ENCODE data around the gene KCND2. TPM values are rescaled to one million over a fixed set of nuclear protein-coding genes. Genes with fewer than 3 reads are reported as not detected.

Gene KCND2
- total and polyA plus RNA-seq, 2 donors from 2014 or later = 0.19 TPM; not detected in 1

DNA sequence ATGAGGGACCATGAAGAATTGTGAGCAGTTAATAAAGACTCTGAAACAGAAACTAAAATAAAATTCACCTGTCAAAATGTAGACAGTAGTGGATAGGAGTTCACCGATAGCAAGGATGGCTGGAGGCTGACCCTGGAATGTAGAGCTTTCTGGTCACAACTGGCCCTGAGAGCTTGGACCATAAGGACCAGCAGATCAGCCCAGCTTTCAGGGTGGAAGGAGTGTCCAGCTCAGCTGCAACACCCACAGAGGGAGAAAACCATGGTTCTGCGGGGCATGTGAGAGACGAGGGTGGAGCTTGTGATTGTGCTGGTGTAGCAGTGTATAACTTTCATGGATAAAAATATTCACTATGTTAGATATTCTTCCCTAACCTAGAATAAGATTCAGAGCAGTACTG is 199.9 kb downstream of the KCND2 start:
- no peak overlapping the region for H3K9ac ChIP-seq (ENCODE audit: low read length in 3 of 3)
- no peaks in the 10 kb centered on the region for H3K36me3 ChIP-seq (ENCODE audit: control insufficient read depth in 2 of 3, insufficient read depth in 3 of 3, low read length in 3 of 3)
- H3K4me1 ChIP-seq (ENCODE audit: control insufficient read depth in 2 of 3, insufficient read depth in 2 of 3, low read depth in 1 of 3, low read length in 3 of 3) = no peaks in the 10 kb centered on the region
- no peaks in the 10 kb centered on the region for H3K9me3 ChIP-seq (ENCODE audit: control insufficient read depth in 2 of 3, insufficient read depth in 1 of 3, low read length in 3 of 3)
- DNase-seq (no peak), FAIRE-seq (no peak)
- no peak overlapping the region for H3K27ac ChIP-seq (ENCODE audit: low read depth in 2 of 2, low read length in 2 of 2)
- TF ChIP-seq, protein P1, sequence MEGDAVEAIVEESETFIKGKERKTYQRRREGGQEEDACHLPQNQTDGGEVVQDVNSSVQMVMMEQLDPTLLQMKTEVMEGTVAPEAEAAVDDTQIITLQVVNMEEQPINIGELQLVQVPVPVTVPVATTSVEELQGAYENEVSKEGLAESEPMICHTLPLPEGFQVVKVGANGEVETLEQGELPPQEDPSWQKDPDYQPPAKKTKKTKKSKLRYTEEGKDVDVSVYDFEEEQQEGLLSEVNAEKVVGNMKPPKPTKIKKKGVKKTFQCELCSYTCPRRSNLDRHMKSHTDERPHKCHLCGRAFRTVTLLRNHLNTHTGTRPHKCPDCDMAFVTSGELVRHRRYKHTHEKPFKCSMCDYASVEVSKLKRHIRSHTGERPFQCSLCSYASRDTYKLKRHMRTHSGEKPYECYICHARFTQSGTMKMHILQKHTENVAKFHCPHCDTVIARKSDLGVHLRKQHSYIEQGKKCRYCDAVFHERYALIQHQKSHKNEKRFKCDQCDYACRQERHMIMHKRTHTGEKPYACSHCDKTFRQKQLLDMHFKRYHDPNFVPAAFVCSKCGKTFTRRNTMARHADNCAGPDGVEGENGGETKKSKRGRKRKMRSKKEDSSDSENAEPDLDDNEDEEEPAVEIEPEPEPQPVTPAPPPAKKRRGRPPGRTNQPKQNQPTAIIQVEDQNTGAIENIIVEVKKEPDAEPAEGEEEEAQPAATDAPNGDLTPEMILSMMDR (IDR thresholded peaks at IDR 0.05; ENCODE audit: borderline replicate concordance, extremely low read depth, insufficient read depth) = no peak
- H3K27me3 ChIP-seq (ENCODE audit: control insufficient read depth, insufficient read depth, low read length) = no peaks in the 10 kb centered on the region
- no peak overlapping the region for H3K4me3 ChIP-seq (ENCODE audit: low read length in 3 of 3)
- intact Hi-C loops (cut with DNase I) = no loop called here

DNA sequence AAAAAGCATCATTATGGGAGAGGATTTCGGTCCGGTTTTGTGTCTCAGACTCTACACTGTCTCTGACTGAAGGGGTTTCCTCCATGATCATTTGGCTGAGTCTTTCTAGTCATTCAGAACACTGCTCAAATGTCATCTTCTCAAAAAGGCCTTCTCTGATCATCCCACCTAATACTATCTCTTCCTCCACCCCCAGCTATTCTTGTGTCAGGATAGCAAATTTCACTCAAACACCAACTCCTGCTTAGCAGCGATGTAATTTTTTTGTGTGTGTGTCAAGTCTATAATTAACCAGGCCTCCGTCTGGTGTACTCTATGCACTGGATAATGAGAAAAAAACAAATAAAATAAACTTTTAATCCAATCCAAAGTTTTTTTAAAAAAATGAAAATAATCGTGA is 200.4 kb downstream of the KCND2 start:
- intact Hi-C loops (cut with DNase I) = no loop called here
- Histone ChIP-seq H3K4me3 (ENCODE audit: low read length in 3 of 3) (no peak overlapping the region), H3K36me3 (ENCODE audit: control insufficient read depth in 2 of 3, insufficient read depth in 3 of 3, low read length in 3 of 3) (no peaks in the 10 kb centered on the region), H3K4me1 (ENCODE audit: control insufficient read depth in 2 of 3, insufficient read depth in 2 of 3, low read depth in 1 of 3, low read length in 3 of 3) (no peaks in the 10 kb centered on the region), H3K9ac (ENCODE audit: low read length in 3 of 3) (no peak overlapping the region), H3K27ac (ENCODE audit: low read depth in 2 of 2, low read length in 2 of 2) (no peak overlapping the region), H3K27me3 (ENCODE audit: control insufficient read depth, insufficient read depth, low read length) (no peaks in the 10 kb centered on the region), H3K9me3 (ENCODE audit: control insufficient read depth in 2 of 3, insufficient read depth in 1 of 3, low read length in 3 of 3) (no peaks in the 10 kb centered on the region)
- no peak for FAIRE-seq
- TF ChIP-seq, protein P1 (IDR thresholded peaks at IDR 0.05; ENCODE audit: borderline replicate concordance, extremely low read depth, insufficient read depth) = no peak
- no peak for DNase-seq

GRCh38 chr7:120475994-120476393 is 203.0 kb downstream of the KCND2 start:
- Histone ChIP-seq H3K4me3 (ENCODE audit: low read length in 3 of 3) (no peak overlapping the region), H3K27ac (ENCODE audit: low read depth in 2 of 2, low read length in 2 of 2) (no peak overlapping the region), H3K9me3 (ENCODE audit: control insufficient read depth in 2 of 3, insufficient read depth in 1 of 3, low read length in 3 of 3) (no peaks in the 10 kb centered on the region), H3K27me3 (ENCODE audit: control insufficient read depth, insufficient read depth, low read length) (no peaks in the 10 kb centered on the region), H3K9ac (ENCODE audit: low read length in 3 of 3) (no peak overlapping the region), H3K4me1 (ENCODE audit: control insufficient read depth in 2 of 3, insufficient read depth in 2 of 3, low read depth in 1 of 3, low read length in 3 of 3) (no peaks in the 10 kb centered on the region), H3K36me3 (ENCODE audit: control insufficient read depth in 2 of 3, insufficient read depth in 3 of 3, low read length in 3 of 3) (no peaks in the 10 kb centered on the region)
- DNase-seq (no peak), FAIRE-seq (no peak)
- intact Hi-C loops (cut with DNase I) = no loop called here
- TF ChIP-seq, protein P1 (IDR thresholded peaks at IDR 0.05; ENCODE audit: borderline replicate concordance, extremely low read depth, insufficient read depth) = no peak

GRCh38 chr7:120480472-120480871 is 207.5 kb downstream of the KCND2 start:
- no peaks in the 10 kb centered on the region for H3K9me3 ChIP-seq (ENCODE audit: control insufficient read depth in 2 of 3, insufficient read depth in 1 of 3, low read length in 3 of 3)
- TF ChIP-seq, protein P1 (IDR thresholded peaks at IDR 0.05; ENCODE audit: borderline replicate concordance, extremely low read depth, insufficient read depth) = no peak
- FAIRE-seq (no peak), DNase-seq (no peak)
- no peaks in the 10 kb centered on the region for H3K4me1 ChIP-seq (ENCODE audit: control insufficient read depth in 2 of 3, insufficient read depth in 2 of 3, low read depth in 1 of 3, low read length in 3 of 3)
- no peaks in the 10 kb centered on the region for H3K27me3 ChIP-seq (ENCODE audit: control insufficient read depth, insufficient read depth, low read length)
- no peak overlapping the region for H3K27ac ChIP-seq (ENCODE audit: low read depth in 2 of 2, low read length in 2 of 2)
- H3K9ac ChIP-seq (ENCODE audit: low read length in 3 of 3) = no peak overlapping the region
- no peaks in the 10 kb centered on the region for H3K36me3 ChIP-seq (ENCODE audit: control insufficient read depth in 2 of 3, insufficient read depth in 3 of 3, low read length in 3 of 3)
- intact Hi-C loops (cut with DNase I) = no loop called here
- no peak overlapping the region for H3K4me3 ChIP-seq (ENCODE audit: low read length in 3 of 3)
